ENCODE results near the gene FAM3D.

- TF ChIP-seq CTCF (IDR thresholded peaks at IDR 0.05) (no peak), EZH2 (IDR thresholded peaks at IDR 0.05) (no peak)
Observed at GRCh38 chr3:58639842-58640241, 26.7 kb downstream of the FAM3D start.
